HepG2 (cell line): Measurements from ENCODE around the gene NACC2. TPM values are rescaled to one million over a fixed set of nuclear protein-coding genes. Genes with fewer than 3 reads are reported as not detected.

ENCODE experiments used
- ARNT ChIP-seq: fragments of 450-650 bp; IDR thresholded peaks from 2 replicates; pipeline ENCODE4 v1.6.1; 2017
- KAT7 ChIP-seq: IDR thresholded peaks from 2 replicates; pipeline ENCODE4 v1.6.1; 2018; ENCODE audit warnings: borderline replicate concordance, missing compliant biosample characterization
- MBD4 ChIP-seq: IDR thresholded peaks from 2 replicates; pipeline ENCODE4 v1.6.1; 2012; ENCODE audit warnings: low read length, inconsistent platforms, borderline replicate concordance
- MED13 ChIP-seq: sonication (generic); formaldehyde crosslinking; IDR thresholded peaks from 2 replicates; pipeline ENCODE4 v1.5.0; 2020; ENCODE audit warnings: missing genetic modification reagents
- NFE2L2 ChIP-seq: fragments of 150-350 bp; IDR thresholded peaks from 2 replicates; pipeline ENCODE4 v1.6.1; 2014; ENCODE audit warnings: low read length
- NR3C1 ChIP-seq: sonication (generic); formaldehyde crosslinking; IDR thresholded peaks from 2 replicates; pipeline ENCODE4 v1.4.0; 2020; ENCODE audit warnings: missing genetic modification reagents
- ZNF180 ChIP-seq: sonication (generic); formaldehyde crosslinking; IDR thresholded peaks from 2 replicates; pipeline ENCODE4 v1.4.0; 2020; ENCODE audit warnings: low read depth, missing genetic modification reagents, borderline replicate concordance
- ZNF382 ChIP-seq: sonication (generic); formaldehyde crosslinking; IDR thresholded peaks from 2 replicates; pipeline ENCODE4 v1.5.0; 2020; ENCODE audit warnings: missing genetic modification reagents, mild to moderate bottlenecking, borderline replicate concordance
- polyA plus RNA-seq, 8 experiments: library from polyadenylated mRNA; depleted of rRNA in 3 of 8; stranded (reverse) in 7 of 8; unstranded in 1 of 8; fragments of >200 nt; fragmentation: Illumina TruSeq in 4 of 8; extraction: Trizol in 4 of 8; gene quantifications; 2 replicates each; pipeline versions ENCODE4 v1.2.1 to v1.2.3, GENCODE V29; 2011 to 2016; ENCODE audit warnings: low read depth in 4 of 8, missing spikeins in 1 of 8, mixed read lengths in 1 of 8; ENCODE audit not compliant: insufficient read depth in 1 of 8
- total RNA-seq, 5 experiments: library from RNA; depleted of rRNA; stranded (reverse); fragments of >200 nt; fragmentation: Illumina TruSeq; extraction: Trizol; gene quantifications; 2 replicates each; pipeline ENCODE4 v1.2.3, GENCODE V29; 2016; ENCODE audit warnings: low read depth in 1 of 5
- TF ChIP-seq, protein P1 (sequence below): sonication (generic); formaldehyde crosslinking; IDR thresholded peaks from 2 replicates; pipeline ENCODE4 v1.9.0; 2021; ENCODE audit warnings: mild to moderate bottlenecking, missing genetic modification reagents
- TF ChIP-seq, protein P2 (sequence below): sonication (generic); formaldehyde crosslinking; IDR thresholded peaks from 2 replicates; pipeline ENCODE4 v1.5.1; 2020; ENCODE audit warnings: mild to moderate bottlenecking, missing genetic modification reagents
- TF ChIP-seq, protein P3 (sequence below): sonication (generic); formaldehyde crosslinking; IDR thresholded peaks from 2 replicates; pipeline ENCODE4 v1.4.0; 2020; ENCODE audit warnings: mild to moderate bottlenecking, missing genetic modification reagents
- TF ChIP-seq, protein P4 (sequence below): sonication (generic); formaldehyde crosslinking; IDR thresholded peaks from 2 replicates; pipeline ENCODE4 v1.9.0; 2022; ENCODE audit warnings: low read depth, missing genetic modification reagents

The NACC2 gene
- total and polyA plus RNA-seq, 2 of the 13 experiments (the other 11 are each of a cell fraction or from before 2014, with no cell fraction given) = 5.9 to 12.3 TPM

DNA sequence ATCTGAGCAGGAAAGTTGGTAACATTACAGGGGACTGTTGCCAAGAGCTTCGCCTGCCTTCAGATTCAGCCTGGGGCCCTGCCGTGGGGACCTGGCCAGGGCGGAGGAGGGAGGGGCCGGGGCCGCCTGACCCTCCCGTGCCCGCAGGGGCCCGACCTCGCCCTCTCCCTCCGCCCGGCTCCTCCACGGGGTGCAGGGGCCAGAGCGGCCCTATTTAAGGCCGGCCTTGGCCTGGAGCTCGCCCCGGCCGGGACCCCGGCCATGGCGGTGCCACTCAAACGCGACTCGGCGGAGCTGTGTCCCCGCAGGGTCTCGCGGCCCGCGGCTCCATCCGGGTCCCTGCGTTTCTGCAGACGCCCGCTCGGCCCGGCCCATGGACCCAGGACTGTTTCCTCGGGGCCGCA is 22.8 kb upstream of the NACC2 start (continued):
- TF ChIP-seq, protein P1, sequence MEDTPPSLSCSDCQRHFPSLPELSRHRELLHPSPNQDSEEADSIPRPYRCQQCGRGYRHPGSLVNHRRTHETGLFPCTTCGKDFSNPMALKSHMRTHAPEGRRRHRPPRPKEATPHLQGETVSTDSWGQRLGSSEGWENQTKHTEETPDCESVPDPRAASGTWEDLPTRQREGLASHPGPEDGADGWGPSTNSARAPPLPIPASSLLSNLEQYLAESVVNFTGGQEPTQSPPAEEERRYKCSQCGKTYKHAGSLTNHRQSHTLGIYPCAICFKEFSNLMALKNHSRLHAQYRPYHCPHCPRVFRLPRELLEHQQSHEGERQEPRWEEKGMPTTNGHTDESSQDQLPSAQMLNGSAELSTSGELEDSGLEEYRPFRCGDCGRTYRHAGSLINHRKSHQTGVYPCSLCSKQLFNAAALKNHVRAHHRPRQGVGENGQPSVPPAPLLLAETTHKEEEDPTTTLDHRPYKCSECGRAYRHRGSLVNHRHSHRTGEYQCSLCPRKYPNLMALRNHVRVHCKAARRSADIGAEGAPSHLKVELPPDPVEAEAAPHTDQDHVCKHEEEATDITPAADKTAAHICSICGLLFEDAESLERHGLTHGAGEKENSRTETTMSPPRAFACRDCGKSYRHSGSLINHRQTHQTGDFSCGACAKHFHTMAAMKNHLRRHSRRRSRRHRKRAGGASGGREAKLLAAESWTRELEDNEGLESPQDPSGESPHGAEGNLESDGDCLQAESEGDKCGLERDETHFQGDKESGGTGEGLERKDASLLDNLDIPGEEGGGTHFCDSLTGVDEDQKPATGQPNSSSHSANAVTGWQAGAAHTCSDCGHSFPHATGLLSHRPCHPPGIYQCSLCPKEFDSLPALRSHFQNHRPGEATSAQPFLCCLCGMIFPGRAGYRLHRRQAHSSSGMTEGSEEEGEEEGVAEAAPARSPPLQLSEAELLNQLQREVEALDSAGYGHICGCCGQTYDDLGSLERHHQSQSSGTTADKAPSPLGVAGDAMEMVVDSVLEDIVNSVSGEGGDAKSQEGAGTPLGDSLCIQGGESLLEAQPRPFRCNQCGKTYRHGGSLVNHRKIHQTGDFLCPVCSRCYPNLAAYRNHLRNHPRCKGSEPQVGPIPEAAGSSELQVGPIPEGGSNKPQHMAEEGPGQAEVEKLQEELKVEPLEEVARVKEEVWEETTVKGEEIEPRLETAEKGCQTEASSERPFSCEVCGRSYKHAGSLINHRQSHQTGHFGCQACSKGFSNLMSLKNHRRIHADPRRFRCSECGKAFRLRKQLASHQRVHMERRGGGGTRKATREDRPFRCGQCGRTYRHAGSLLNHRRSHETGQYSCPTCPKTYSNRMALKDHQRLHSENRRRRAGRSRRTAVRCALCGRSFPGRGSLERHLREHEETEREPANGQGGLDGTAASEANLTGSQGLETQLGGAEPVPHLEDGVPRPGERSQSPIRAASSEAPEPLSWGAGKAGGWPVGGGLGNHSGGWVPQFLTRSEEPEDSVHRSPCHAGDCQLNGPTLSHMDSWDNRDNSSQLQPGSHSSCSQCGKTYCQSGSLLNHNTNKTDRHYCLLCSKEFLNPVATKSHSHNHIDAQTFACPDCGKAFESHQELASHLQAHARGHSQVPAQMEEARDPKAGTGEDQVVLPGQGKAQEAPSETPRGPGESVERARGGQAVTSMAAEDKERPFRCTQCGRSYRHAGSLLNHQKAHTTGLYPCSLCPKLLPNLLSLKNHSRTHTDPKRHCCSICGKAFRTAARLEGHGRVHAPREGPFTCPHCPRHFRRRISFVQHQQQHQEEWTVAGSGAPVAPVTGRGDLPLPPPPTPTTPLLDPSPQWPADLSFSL (CRISPR knock-in tag) = no peak
- TF ChIP-seq, protein P2, sequence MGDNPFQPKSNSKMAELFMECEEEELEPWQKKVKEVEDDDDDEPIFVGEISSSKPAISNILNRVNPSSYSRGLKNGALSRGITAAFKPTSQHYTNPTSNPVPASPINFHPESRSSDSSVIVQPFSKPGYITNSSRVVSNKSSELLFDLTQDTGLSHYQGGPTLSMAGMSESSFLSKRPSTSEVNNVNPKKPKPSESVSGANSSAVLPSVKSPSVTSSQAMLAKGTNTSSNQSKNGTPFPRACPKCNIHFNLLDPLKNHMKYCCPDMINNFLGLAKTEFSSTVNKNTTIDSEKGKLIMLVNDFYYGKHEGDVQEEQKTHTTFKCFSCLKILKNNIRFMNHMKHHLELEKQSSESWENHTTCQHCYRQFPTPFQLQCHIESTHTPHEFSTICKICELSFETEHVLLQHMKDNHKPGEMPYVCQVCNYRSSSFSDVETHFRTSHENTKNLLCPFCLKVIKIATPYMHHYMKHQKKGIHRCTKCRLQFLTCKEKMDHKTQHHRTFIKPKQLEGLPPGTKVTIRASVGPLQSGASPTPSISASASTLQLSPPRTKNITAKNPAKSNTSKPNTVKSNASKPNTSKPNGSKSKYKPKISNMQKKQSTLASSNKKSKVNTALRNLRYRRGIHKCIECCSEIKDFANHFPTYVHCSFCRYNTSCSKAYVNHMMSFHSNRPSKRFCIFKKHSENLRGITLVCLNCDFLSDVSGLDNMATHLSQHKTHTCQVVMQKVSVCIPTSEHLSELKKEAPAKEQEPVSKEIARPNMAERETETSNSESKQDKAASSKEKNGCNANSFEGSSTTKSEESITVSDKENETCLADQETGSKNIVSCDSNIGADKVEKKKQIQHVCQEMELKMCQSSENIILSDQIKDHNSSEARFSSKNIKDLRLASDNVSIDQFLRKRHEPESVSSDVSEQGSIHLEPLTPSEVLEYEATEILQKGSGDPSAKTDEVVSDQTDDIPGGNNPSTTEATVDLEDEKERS (CRISPR knock-in tag) = no peak
- TF ChIP-seq, protein P3, sequence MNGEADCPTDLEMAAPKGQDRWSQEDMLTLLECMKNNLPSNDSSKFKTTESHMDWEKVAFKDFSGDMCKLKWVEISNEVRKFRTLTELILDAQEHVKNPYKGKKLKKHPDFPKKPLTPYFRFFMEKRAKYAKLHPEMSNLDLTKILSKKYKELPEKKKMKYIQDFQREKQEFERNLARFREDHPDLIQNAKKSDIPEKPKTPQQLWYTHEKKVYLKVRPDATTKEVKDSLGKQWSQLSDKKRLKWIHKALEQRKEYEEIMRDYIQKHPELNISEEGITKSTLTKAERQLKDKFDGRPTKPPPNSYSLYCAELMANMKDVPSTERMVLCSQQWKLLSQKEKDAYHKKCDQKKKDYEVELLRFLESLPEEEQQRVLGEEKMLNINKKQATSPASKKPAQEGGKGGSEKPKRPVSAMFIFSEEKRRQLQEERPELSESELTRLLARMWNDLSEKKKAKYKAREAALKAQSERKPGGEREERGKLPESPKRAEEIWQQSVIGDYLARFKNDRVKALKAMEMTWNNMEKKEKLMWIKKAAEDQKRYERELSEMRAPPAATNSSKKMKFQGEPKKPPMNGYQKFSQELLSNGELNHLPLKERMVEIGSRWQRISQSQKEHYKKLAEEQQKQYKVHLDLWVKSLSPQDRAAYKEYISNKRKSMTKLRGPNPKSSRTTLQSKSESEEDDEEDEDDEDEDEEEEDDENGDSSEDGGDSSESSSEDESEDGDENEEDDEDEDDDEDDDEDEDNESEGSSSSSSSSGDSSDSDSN (CRISPR knock-in tag) = 0 out of 2 replicates have a peak, but pooled peaks have one; percentile 14
- no peak for TF ChIP-seq KAT7
- no peak for TF ChIP-seq MBD4
- no peak for TF ChIP-seq ARNT
- TF ChIP-seq MED13 (CRISPR knock-in tag) = no peak; the same call in 1 of the 2 replicates
- TF ChIP-seq ZNF180 = no peak
- no peak for TF ChIP-seq NFE2L2
- TF ChIP-seq, protein P4, sequence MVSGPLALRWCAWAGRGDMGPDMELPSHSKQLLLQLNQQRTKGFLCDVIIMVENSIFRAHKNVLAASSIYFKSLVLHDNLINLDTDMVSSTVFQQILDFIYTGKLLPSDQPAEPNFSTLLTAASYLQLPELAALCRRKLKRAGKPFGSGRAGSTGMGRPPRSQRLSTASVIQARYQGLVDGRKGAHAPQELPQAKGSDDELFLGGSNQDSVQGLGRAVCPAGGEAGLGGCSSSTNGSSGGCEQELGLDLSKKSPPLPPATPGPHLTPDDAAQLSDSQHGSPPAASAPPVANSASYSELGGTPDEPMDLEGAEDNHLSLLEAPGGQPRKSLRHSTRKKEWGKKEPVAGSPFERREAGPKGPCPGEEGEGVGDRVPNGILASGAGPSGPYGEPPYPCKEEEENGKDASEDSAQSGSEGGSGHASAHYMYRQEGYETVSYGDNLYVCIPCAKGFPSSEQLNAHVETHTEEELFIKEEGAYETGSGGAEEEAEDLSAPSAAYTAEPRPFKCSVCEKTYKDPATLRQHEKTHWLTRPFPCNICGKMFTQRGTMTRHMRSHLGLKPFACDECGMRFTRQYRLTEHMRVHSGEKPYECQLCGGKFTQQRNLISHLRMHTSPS (CRISPR knock-in tag) = no peak
- no peak for TF ChIP-seq NR3C1
- no peak for TF ChIP-seq ZNF382
